ENCODE data around the gene MTIF2.
"Not testable (repeated sequence)": the region's sequence is repeated elsewhere in the genome, so short reads cannot be mapped to it uniquely, and the experiment has no call there.

Gene MTIF2

DNA sequence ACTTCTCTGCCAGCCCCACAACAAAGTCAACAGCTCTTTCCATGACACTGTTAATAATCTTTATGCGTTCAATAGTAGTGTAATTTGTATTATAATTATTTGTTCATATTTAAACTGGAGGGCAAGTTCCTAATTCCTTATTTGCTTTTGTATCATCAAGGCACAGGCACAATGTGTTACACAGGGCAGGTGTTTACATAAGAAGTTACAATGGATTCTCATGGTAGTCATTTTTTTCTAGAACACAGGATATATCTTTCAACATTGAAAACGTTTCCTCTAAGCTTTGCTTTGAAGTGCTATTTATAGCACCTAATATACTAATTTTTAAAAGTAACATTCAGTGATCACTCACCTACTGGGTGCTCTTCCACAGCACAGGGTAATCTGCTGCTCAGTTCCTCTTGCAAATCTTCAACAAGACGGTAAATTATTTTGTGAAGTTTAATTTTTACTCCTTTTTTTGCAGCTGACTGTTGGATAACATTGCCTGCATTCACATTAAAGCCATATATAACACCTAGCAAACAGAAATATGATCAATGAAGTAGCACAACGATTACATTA is 29.3 kb downstream of the MTIF2 start:
- DNase-seq, result no peak

DNA sequence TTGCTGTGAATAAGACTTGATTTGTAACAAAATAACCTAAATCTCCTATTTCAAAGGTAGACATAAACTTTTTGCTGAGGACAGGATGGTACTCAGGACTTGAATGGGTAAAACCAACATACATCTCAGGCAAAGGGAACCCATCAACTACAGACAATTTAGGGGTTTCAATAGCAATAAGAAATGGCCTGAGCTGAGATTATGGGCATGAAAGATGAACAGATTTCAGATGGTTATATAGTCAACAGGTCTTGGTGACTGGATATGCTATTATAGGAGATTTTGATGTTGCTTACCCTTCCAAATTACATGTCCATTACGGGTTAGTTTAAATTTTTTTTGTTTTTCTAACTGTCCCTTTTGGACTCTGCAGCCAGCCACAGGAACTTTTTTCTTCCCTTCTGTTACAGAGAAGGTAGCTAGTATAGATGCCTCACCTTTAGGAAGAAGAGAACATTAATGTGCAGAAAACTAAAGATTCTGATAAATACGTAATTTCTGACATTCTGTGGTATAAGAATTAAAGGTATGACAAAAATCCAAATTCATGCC is 32.0 kb downstream of the MTIF2 start:
- no peak for DNase-seq

DNA sequence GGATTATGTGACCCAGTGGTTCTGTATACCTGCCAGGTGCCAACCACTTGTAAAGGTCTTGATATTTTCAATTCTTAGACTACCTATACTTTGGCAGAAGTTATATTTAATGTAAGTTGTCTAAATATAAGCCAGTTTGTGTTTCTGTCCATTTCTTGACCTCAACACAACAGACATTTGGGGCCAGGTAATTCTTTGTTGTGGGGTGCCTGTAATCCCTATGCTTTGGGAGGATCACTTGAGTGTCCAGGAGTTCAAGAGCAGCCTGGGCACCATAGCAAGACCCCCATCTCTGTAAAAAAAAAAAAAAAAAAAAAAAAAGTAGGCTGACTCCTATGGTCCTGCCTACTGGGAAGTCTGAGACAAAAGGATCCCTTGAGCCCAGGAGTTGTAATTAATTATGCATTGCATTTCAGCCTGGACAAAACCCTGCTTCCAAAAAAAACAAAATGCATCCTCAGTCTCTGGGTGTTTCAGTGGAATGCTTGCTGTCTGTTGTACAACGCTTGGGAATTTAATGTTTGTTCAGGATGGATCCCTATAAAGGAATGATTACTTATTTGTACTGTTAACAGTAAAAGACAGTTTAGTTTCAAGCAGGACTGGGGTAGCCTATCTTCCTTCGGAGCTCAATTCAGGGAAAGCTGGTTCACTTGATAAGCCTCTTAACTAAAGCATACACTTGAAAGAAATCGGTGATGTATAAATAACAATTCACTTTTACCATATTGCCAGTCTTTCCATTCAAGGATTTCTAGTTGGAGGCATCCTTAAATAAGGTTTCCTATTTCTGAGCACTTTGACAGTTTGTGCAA is 33.1 kb downstream of the MTIF2 start:
- DNase-seq, result no peak

- no peak for DNase-seq
Measured at GRCh38 chr2:55233658-55233940, 35.4 kb downstream of the MTIF2 start.

DNA sequence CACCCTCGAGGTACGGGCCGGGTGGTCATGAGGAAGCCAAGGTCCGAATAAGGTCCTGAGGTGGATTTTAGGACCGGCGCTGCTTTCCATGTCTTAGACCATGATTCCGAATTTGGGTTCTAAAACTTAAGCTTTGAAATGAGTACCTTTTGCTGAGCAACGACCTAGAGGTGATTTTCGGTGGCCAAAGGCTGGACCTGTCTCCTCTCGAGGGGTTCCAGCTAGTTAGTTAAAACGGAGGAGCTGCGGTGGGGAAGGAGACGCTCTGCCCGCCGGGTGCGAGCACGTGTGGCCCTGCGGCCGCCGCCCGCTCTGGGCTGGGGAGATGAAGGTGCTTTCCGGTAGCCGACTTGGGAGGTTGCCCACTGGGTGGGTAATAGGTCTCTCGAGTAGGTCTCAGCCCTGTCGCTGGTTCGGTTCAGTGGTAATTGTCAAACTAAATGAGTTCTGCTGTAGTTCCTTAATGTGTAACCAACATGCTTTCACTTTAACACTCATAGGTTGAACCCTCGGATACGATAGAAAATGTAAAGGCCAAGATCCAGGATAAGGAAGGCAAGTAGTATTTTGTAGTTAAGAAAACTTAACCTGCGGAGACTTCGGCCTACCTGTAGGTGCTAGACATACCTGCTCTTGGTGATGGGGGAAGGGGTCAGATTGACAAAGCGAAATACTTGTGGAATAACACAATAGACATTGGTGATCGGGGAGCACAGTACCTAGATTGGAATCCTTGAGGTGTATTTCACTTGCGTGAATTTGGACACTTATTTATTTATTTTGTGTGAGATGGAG is 36.0 kb downstream of the MTIF2 start:
- DNase-seq, result no peak

DNA sequence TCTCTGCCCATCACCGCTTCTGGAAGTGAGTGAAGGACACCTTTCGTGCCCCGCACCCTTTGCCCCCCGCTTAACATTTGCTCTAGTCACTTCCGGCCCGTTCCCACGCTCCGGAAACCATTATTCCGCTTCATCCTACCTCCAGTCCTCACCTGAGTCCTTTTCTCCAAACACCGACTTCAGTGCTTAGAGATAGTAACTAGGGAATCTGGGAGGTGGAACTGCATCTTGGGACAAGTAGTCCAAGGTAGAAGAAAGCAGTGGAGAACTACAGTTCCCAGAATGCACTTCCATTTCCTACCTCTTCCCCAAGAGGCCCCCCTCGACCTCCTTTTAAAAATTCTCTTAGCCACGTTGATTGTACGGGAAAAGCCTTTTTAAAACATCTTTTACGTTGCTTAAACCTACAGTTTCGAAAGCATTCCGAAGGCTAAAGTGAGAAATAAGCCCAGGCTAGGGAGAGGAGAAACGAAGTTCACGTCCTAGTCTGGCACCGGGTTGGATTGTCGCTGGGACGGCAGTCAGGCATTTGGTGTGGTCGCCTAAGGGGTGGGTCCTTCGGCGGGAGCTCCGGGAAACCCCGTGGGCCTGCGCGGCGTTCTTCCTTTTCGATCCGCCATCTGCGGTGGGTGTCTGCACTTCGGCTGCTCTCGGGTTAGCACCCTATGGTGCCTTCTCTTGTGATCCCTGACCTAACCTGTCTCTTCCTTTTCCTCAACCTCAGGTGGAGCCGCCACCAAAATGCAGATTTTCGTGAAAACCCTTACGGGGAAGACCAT is 36.8 kb downstream of the MTIF2 start, which contains the start of the genes CLHC1 and RPS27A:
Gene CLHC1 (minus strand): TSS at position 210 of the 779 bp plus-strand sequence. CDS start 9,882 bp downstream, outside the sequence.
Gene RPS27A (plus strand): TSS at position 605 of the 779 bp plus-strand sequence. CDS start 137 bp downstream, at position 742.
- peak; percentile 98 for DNase-seq

- DNase-seq, result peak; percentile 67
Measured at GRCh38 chr2:55231546-55232083, 37.4 kb downstream of the MTIF2 start.

- no peak for DNase-seq
Measured at GRCh38 chr2:55230551-55230950, 38.5 kb downstream of the MTIF2 start.

- no peak for DNase-seq
Measured at GRCh38 chr2:55229221-55229620, 39.8 kb downstream of the MTIF2 start.

DNA sequence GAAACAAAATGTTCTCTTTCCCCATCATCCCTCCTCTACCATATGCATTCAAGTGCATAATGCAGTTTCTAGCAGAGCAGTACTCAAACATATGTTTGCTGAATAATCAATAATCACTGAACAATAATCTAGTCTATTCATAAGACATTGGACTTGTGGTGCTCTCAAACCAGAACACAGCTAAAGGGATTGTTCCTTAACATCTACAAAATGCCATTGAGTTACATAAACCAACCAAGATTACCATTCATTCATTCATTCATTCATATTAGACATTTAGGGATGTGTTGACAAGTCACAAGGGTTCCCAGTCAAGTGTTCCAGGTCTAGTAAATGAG is 40.8 kb downstream of the MTIF2 start:
- DNase-seq, result no peak

- not testable (repeated sequence) for DNase-seq
Measured at GRCh38 chr2:55227437-55228225, 41.4 kb downstream of the MTIF2 start.

- DNase-seq, result no peak
Measured at GRCh38 chr2:55225481-55226020, 43.5 kb downstream of the MTIF2 start.

- no peak for DNase-seq
Measured at GRCh38 chr2:55224761-55225261, 44.2 kb downstream of the MTIF2 start.

- no peak for DNase-seq
Measured at GRCh38 chr2:55223958-55224760, 44.9 kb downstream of the MTIF2 start.

DNA sequence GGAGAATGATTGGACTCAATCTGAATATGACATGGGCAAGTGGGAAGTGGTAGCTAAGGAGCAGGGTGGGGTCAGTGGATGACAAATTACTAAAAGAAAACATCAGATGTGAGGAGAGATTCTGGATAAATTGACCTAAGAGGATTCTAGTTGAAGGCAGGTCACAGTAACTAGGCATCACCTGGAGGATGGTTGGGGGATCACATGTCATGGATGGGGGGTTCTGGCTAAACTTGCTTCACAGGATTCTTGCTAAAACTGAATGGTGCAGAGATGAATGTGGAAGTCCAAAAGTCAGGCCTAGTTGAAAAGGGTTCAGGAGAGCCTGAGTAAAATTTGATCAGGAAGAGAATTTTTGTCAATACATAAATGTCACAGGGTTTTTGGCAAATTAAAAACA is 55.2 kb downstream of the MTIF2 start:
- no peak for DNase-seq

DNA sequence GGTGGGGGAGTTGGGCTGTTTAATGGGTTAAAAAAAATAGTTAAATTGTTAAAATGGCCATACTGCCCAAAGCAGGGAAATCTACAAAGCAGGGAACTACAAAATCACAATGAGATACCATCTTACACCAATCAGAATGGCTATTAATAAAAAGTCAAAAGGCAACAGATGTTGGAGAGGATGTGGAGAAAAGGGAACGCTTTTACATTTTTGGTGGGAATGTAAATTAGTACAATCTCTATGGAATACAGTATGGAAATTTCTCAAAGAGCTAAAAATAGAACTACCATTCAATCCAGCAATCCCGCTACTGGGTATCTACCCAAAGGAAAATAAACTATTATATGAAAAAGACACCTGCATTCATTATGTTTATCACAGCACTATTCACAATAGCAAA is 64.1 kb downstream of the MTIF2 start:
- no peak for DNase-seq

- no peak for DNase-seq
Measured at GRCh38 chr2:55204536-55204935, 64.5 kb downstream of the MTIF2 start.

- no peak for DNase-seq
Measured at GRCh38 chr2:55200416-55200815, 68.6 kb downstream of the MTIF2 start.

DNA sequence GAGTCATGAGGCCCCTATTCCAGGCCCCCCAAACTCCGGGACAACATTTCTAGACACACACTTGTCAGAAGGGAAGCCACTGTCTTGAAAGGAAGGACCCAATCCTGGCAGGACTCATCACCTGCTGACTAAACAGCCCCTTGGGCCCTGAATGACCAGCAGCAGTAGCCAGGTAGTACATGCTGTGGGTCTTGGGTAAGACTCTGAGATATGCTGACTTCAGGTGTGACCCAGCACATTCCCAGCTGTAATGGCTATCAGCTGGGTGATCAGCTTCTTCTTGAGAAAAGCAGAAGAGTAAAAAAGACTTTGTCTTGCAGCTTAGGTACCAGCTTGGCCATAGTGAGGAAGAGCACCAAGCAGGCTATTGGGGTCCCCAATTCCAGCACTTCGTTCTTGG is 72.5 kb downstream of the MTIF2 start:
- no peak for DNase-seq

DNA sequence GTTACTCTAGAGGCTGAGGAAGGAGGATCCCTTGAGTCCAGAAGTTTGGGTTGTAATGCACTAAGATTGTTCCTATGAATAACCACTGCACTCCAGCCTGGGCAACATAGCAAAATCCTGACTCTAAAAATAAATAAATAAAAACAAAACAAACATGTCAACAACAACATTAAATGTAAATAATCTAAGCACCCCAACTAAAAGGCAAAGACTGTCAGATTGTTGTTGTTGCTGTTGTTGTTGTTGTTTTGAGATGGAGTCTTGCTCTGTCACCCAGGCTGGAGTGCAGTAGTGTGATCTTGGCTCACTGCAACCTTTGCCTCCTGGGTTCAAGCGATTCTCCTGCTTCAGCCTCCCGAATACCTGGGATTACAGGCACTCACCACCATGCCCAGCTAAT is 77.1 kb downstream of the MTIF2 start:
- DNase-seq, result not testable (repeated sequence)

Data from kidney glomerular epithelial cell (primary cell).